ENCODE data around the gene NRG4. TPM values are rescaled to one million over a fixed set of nuclear protein-coding genes. Genes with fewer than 3 reads are reported as not detected.
"Not testable (repeated sequence)": the region's sequence is repeated elsewhere in the genome, so short reads cannot be mapped to it uniquely, and the experiment has no call there.

NRG4 gene
- polyA plus RNA-seq, 1 experiment = not detected

DNA sequence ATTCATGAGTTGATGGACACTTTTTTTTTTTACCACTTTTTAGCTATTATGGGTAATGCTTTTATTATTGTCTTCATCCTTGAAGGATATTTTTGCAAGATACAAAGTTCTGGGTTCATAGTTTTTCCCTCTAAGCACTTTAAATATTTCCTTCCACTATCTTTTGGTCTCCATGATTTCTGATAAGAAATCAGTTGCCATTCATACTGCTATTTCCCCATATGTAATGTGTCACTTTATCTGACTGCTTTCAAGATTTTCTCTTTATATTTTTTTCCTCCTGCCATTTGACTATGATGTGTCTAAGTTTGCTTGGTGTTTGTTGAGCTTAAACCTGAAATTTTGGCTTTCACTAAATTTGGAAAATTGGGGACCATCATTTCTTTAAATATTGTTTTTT lies 19.3 kb downstream of the NRG4 start:
- DNase-seq (ENCODE audit: low read depth, low spot score) = no peak
- CTCF ChIA-PET = interaction anchor here (0.7 kb wide), 1 partner anchor 15 kb away, joined by 7 read pairs; no protein-coding TSS in a partner anchor
- TF ChIP-seq CTCF (IDR thresholded peaks at IDR 0.05; ENCODE audit: low read depth, low read length) = no peak
- no peaks in the 10 kb centered on the region for H3K9me3 ChIP-seq (ENCODE audit: control insufficient read depth, insufficient read depth, low read length)
- no peak overlapping the region for H3K4me3 ChIP-seq (ENCODE audit: low read depth, low read length)
- POLR2A ChIA-PET = no interaction called here
- H3K27me3 ChIP-seq (ENCODE audit: control insufficient read depth, insufficient read depth, low read length) = peaks cover 6% of the 10 kb centered on the region
- H3K27ac ChIP-seq (ENCODE audit: low read depth, low read length) = no peak overlapping the region

DNA sequence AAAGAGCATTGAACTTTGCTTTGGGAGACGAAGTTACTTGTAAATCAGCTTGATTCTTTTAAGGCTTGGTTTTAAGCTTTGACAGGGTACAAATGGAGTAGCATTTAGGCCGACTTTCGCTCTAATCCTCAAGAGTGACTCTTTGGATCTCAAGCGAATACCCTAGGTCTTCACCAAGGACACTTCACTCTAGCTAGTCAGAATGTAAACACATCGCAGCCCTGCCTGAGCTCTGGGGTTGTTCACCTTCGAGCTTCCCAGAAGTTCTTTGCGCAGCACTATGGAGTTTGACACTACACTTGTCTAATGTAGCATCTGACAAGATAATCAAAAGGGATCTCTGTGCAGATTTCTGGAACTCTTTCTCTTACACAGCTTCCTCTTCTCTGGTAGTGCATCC lies 22.3 kb downstream of the NRG4 start:
- ChIA-PET POLR2A (no interaction called here), CTCF (interaction anchor here (0.7 to 1.5 kb wide), 3 partner anchors 67 to 323 kb away, joined by 3 to 4 read pairs (median 3); no protein-coding TSS in a partner anchor)
- no peak for DNase-seq (ENCODE audit: low read depth, low spot score)
- Histone ChIP-seq H3K27ac (ENCODE audit: low read depth, low read length) (no peak overlapping the region), H3K27me3 (ENCODE audit: control insufficient read depth, insufficient read depth, low read length) (no peaks in the 10 kb centered on the region), H3K4me3 (ENCODE audit: low read depth, low read length) (no peak overlapping the region), H3K9me3 (ENCODE audit: control insufficient read depth, insufficient read depth, low read length) (no peaks in the 10 kb centered on the region)
- no peak for TF ChIP-seq CTCF (IDR thresholded peaks at IDR 0.05; ENCODE audit: low read depth, low read length)

DNA sequence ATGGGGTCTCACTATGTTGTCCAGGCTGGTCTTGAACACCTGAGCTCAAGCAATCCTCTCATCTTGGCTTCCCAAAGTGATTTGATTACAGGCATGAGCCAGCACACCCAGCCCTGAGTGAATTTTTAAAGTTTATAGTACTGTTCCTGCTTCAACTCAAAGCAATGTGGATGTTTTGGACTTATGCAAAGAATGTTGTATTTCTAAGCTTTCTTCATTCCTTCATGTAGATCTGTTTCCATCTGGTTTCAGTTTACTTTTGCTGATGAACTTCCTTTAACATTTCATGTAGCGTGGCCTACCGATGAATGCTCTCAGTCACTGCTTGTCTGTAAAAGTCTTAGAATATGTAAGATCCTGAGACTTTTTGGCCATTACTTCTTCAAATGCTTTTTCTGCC lies 23.2 kb downstream of the NRG4 start:
- no peak for DNase-seq (ENCODE audit: low read depth, low spot score)
- Histone ChIP-seq H3K9me3 (ENCODE audit: control insufficient read depth, insufficient read depth, low read length) (no peaks in the 10 kb centered on the region), H3K4me3 (ENCODE audit: low read depth, low read length) (no peak overlapping the region), H3K27ac (ENCODE audit: low read depth, low read length) (no peak overlapping the region), H3K27me3 (ENCODE audit: control insufficient read depth, insufficient read depth, low read length) (no peaks in the 10 kb centered on the region)
- no peak for TF ChIP-seq CTCF (IDR thresholded peaks at IDR 0.05; ENCODE audit: low read depth, low read length)
- CTCF ChIA-PET = interaction anchor here (1.5 kb wide), 1 partner anchor 68 kb away, joined by 4 read pairs; no protein-coding TSS in a partner anchor
- POLR2A ChIA-PET = no interaction called here

- DNase-seq (ENCODE audit: low read depth, low spot score) = no peak
- Histone ChIP-seq H3K9me3 (ENCODE audit: control insufficient read depth, insufficient read depth, low read length) (no peaks in the 10 kb centered on the region), H3K4me3 (ENCODE audit: low read depth, low read length) (no peak overlapping the region), H3K27ac (ENCODE audit: low read depth, low read length) (no peak overlapping the region), H3K27me3 (ENCODE audit: control insufficient read depth, insufficient read depth, low read length) (peaks cover 5% of the 10 kb centered on the region)
- no peak for TF ChIP-seq CTCF (IDR thresholded peaks at IDR 0.05; ENCODE audit: low read depth, low read length)
- POLR2A ChIA-PET = no interaction called here
- CTCF ChIA-PET = no interaction called here
These were observed 26.3 kb downstream of the NRG4 start for GRCh38 chr15:75985971-75986370.

- H3K9me3 ChIP-seq (ENCODE audit: control insufficient read depth, insufficient read depth, low read length); H3K27me3 ChIP-seq (ENCODE audit: control insufficient read depth, insufficient read depth, low read length); DNase-seq (ENCODE audit: low read depth, low spot score); CTCF ChIA-PET; H3K27ac ChIP-seq (ENCODE audit: low read depth, low read length); H3K4me3 ChIP-seq (ENCODE audit: low read depth, low read length); POLR2A ChIA-PET: not testable (repeated sequence)
These were observed 27.5 kb downstream of the NRG4 start for GRCh38 chr15:75984706-75985105.

DNA sequence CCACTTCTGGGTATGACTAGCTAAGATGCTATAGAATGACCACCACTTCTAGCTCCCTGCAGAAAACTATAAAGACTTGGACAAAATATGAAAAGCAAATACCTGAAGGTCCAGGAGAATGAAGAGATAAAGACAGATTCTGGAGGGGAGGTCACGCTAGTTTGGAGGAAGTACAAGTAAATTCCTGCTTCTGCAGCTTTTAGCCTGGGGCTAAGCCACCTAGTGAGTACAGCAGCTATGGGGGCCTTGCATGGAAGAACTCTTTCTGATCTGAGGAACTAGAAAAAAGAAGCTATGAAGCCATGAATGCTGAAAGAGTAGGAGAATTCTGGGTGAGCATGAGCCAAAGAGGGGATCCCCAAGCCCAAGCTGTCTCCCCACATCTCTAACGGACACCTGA lies 29.8 kb downstream of the NRG4 start:
- Histone ChIP-seq H3K27me3 (ENCODE audit: control insufficient read depth, insufficient read depth, low read length) (peaks cover 10% of the 10 kb centered on the region), H3K9me3 (ENCODE audit: control insufficient read depth, insufficient read depth, low read length) (no peaks in the 10 kb centered on the region), H3K4me3 (ENCODE audit: low read depth, low read length) (no peak overlapping the region), H3K27ac (ENCODE audit: low read depth, low read length) (no peak overlapping the region)
- DNase-seq (ENCODE audit: low read depth, low spot score) = no peak
- ChIA-PET CTCF (no interaction called here), POLR2A (no interaction called here)
- TF ChIP-seq CTCF (IDR thresholded peaks at IDR 0.05; ENCODE audit: low read depth, low read length) = no peak

Data from AG04450 (cell line).